ENCODE measurements around the gene RD3L.
"Not testable (repeated sequence)": the region's sequence is repeated elsewhere in the genome, so short reads cannot be mapped to it uniquely, and the experiment has no call there.

Gene RD3L

DNA sequence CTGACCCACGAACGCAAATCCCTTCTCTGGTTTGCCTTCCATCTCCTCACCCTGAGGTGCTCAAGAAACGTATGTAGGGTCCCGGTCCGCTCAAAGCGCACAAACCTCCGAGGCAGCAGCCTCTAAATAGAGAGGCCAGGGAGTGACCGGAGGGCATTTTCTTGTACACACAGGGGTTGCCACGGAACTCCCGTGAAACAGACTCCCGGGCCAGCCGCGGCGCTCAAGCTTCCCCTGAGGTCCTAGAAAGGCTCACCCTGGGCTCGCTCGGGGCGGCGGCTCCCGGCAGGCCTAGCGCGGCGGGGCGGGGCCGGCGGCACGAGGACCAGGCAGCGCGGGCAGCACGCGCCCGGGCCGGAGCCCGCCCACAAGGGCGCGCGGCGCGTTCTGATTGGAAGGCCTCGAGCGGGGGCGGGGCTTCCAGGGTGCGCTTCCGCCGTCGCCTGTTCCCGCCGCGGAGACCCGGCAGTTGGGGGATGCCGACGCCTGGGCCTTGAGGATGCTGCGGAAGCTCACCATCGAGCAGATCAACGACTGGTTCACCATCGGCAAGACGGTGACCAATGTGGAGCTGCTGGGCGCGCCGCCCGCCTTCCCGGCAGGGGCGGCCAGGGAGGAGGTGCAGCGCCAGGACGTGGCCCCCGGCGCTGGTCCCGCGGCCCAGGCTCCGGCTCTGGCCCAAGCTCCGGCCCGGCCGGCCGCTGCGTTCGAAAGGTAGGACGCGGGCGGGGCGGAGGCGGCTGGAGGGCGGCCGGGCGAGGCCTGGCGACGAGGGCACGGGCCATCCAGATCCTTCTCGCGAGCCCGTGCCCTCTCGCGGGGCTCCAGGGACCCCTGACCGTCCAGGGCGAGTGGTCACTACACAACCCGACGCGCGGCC lies 14.1 kb downstream of the RD3L start, which contains the start of gene TDRD9:
TDRD9 (plus strand) TSS at position 446 of the 880 bp plus-strand sequence; CDS start at position 500, 54 bp downstream.
- no peak for DNase-seq (ENCODE audit: extremely low read depth in 1 of 2, low read depth in 1 of 2)

DNA sequence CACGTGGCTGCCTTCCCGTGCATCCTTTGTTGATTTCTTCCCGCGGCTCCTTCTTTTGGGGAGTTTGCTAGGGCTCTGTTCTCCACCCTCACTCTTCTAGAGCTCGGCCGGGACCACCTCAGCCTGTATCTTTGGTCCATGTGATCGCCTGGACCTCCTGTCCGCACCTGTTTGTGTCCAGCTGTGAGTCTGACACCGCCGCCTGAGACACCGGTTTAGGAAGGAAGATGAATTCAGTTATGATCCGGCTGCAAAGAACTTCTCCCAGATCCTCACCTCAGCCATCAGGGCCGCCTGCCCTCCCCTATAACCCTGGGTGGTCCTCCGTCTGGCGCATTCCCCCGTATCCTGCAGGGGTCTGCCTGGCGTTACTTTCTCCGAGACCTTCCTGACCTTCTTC lies 14.8 kb downstream of the RD3L start:
- DNase-seq (ENCODE audit: extremely low read depth in 1 of 2, low read depth in 1 of 2) = no peak

DNA sequence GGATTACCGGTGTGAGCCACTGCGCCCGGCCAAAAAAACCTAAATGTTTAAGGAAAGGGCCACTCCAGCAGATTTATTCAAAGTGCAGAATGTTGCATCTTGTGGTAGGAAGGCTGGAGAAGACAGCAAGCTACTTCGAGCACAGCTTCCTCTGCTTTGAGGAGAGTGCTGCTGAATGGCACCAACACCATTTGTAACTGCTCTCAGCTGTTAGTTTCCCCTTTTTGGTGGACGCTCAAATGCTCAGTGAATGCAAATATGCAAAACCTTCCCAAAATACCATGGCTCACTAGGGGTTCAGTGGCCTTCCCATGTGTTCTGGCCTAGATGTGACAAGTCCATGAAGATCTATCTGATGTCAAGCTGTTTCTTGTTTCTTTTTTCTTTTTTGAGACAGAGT lies 17.0 kb downstream of the RD3L start:
- DNase-seq (ENCODE audit: extremely low read depth in 1 of 2, low read depth in 1 of 2) = no peak

DNA sequence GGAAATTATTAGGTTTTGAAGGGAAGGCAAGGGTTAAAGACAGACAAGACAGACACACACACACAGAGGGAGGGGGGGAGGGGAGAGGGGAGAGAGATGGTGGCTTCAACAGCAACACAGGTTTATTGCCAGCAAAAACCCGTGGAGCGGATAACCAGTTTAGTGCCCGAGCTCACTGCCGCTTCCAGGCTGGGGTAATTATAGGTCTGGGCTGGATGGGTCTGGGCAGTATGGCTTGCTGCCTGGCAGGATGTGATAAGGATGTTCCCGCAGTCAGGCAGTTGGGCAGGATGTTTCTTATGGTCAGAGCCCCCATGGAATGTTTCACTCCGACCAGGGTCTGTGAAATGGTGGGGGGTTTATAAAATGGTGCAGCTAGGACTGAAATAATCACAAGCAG lies 18.5 kb downstream of the RD3L start:
- DNase-seq (ENCODE audit: extremely low read depth in 1 of 2, low read depth in 1 of 2) = no peak

DNA sequence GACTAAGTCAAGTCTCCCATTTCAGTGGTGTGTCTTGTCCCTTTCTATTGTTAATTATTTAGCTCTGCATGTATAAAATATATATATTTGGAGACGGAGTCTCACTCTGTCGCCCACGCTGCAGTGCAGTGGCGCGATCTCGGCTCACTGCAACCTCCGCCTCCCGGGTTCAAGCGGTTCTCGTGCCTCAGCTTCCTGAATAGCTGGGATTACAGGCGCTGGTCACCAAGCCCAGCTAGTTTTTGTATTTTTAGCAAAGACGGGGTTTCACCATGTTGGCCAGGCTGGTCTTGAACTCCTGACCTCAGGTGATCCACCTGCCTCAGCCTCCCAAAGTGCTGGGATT lies 20.5 kb downstream of the RD3L start:
- not testable (repeated sequence) for DNase-seq (ENCODE audit: extremely low read depth in 1 of 2, low read depth in 1 of 2)

DNA sequence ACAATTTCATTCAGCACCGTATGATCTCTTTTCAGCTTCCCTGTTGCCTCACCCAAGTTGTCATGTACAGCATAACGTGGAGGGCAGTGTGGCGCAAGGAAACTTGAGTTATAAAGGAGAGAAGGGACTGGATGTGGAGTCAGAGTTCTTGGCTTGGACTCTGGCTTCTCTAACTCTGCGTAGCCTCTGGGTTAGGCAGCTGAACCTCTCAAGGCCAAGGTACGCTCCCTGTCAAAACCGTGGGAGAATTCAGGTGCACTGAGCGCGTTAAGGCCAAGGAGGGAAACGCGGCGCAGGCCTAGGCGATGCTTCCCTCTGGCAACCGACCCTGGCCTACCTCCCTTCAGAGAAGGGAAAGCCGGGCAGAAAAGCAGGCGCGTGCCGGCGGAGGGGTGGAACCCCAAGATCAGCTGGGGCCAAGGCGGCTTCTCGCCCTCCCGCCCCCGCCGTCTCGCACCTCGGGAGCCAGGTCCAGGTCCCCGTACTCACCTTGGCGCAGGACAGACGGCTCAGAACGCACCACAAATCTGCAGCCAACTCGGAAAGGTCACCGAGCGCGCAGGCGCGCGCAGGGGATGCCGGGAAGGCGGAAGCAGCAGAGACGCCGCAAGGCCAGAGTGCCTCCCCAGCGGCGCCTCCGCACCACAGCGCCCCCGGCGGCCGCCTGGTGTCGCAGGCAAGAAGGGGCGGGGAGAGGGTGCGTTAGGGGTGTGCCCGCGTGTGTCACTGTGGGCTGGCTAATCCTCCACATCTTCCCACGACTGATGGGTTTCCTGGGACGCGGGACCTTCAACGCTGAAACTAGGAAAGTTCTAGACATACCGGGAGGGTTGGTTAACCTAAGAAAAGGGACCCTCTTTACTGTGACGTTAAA lies 21.1 kb downstream of the RD3L start:
- DNase-seq (ENCODE audit: extremely low read depth in 1 of 2, low read depth in 1 of 2) = peak; percentile 75 to 93

DNA sequence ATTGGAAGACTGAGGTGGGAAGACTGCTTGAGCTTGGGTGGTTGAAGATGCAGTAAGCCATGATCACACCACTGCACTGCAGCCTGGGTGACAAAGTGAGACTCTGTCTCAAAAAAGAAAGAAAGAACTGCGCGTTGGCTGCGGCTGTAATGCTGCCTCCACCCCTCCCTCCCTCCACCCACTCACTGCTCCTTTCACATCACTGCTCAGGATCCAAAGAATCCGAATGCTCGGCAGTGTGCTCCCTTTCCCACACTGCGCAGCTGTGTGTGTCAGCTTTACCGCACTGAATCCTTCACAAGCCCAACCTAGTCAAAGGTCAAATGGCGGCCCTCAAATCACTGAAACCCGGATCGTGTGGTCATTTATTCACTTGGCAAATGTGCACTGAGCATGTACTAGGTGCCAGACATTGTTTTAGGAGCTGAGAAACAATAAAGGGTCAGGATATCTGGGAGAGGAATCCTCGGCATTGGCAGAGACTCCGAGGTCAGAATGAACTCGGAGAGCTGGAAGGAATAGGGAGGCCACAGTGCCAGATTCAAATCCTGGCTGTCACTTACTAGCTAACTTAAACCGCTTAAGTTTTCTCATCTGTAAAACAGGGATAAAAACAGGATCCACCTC lies 25.6 kb downstream of the RD3L start:
- DNase-seq (ENCODE audit: extremely low read depth in 1 of 2, low read depth in 1 of 2) = no peak

DNA sequence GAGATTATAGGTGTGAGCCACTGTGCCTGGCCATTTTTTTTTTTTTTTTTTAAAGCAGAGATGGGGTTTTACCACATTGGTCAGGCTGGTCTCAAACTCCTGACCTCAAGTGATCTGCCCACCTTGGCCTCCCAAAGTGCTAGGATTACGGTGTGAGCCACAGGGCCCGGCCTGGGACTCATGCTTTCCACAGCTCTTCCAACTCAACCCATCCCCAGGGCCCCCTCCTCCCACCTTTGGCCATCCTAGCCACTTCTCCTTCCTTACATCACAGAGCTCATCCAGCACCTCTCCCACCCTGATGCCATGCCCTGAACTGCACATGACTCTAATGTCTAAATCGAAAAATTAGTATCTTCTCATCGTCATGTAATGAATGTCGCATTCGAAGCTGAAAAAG lies 26.7 kb downstream of the RD3L start:
- no peak for DNase-seq (ENCODE audit: extremely low read depth in 1 of 2, low read depth in 1 of 2)

DNA sequence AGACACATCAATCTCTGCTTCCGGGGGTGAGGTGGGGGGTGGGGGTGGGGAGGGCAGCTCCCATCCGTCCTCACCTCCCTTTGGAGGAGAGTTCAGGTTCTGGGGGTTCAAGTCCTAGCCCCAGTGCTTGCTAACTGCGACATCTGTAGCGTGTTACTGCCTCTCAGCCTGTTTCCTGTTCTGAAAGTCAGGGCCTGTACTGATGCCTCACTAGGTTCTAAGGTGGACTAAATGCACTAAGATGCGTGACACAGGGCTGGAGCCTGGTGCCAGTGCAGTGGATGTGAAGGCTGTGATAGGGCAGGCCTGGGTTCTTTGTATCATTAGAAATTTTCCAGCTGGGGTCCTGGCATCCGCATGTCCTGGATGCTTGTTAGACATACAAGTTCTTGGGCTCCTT lies 31.3 kb downstream of the RD3L start:
- DNase-seq (ENCODE audit: extremely low read depth in 1 of 2, low read depth in 1 of 2) = no peak

DNA sequence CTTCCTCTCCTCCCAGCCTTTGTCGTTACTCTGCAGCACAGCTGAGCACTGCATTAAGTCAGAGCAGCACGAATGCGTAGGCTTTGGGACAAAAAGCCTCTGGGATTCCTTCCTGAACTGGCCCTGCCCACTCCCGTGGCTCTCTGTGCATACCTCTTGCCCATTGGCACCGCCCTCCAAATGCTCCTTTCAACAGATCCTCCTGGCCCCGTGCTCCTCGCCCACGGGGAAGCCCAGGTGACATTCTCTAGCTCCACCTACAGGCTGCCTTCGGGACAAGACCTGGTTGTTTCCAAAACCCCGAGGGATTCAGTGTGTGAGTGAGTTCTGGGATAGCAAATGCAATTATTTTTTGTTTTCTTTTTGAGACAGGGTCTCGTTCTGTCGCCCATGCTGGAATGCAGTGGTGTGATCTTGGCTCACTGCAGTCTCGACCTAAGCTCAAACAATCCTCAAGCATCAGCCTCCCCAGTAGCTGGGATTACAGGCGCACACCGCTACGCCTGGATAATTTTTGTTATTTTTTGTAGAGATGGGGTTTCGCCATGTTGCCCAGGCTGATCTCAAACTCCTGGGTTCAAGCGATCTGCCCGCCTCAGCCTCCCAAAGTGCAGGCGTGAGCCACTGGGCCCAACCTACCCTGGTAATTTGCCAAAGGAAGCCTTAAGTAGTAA lies 31.9 kb downstream of the RD3L start:
- DNase-seq (ENCODE audit: extremely low read depth in 1 of 2, low read depth in 1 of 2) = peak; percentile 37 to 50

DNA sequence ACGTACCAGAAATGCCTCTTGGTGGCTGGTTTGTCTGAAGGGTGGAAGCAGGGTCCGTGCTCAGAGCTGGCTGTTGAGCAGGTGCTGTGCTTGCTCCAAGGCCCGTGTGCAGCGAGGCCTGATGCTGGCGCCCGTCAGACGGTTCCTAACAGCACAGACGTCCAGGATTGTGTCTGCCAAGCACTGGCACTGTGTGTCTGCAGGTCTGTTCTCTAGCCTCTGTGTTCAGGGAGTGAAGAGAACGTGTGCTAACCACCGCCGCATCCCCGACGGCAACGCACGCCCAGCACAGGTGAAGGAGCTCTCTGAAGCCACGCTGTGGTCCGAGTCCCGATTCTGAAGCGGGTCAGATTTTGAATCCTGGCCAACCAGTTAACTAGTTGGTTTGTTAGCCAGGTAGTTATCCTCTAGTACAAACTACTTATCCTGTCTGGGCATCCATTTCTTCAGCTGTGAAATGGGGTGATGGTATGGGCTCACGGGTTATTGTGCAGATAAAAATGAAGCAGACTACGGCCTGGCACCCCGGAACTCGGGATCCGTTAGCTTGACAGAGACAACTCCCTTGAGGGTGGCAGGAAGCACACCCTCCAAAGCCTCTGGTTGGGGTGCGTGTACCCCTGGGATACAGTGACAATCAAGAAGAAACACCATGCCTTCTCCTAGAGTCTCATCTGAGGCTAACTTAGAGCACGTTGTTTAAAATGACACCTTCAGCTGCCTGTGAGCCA lies 32.6 kb downstream of the RD3L start:
- DNase-seq (ENCODE audit: extremely low read depth in 1 of 2, low read depth in 1 of 2) = no peak

DNA sequence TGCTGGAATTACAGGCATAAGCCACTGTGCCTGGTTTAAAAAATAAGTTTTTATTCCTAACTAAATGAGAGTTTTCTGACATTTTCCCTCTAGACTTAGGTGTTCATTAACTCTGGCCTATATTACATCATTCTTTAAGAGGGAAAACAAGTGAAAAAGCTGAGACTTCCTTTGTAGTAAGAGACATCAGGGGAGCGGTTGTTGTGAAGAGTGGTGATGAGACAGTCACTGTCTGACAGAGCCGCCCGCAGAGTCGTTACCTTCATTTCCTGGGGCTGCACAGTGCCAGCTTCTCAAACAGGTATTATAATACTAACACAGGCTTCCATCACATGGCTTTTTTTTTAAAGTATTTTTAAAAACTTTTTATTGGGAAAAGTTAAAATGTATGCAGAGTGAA lies 33.7 kb downstream of the RD3L start:
- DNase-seq (ENCODE audit: extremely low read depth in 1 of 2, low read depth in 1 of 2) = no peak

DNA sequence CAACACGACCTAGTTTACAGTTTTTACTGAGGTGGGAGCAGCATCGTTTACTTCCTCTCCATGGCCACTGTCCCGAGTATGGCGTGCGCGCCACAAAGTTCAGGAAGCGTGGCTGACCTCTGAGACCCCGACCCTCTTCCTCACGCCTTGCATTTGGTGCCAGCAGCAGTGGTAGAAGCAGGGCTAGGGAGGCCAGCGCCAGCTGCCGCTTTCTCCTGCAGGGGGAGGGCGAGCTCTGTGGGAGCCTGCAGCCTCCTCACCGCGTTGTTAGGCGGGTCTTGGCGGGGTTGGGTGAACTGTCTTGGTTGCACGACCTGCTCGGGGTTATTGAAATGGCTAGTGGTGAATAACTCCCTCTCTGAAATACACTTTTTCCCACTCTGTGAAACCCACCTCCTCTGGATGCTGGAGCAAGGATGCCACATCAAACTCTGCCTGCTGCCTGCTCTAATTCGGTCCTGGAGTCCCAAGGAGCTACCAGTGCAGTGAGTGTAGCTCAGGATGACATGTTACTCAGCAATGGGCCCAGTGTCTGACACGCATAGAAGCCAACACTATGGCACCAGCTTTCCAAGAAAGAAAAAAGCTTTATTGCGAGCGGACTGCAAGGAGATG lies 36.4 kb downstream of the RD3L start:
- no peak for DNase-seq (ENCODE audit: extremely low read depth in 1 of 2, low read depth in 1 of 2)

DNA sequence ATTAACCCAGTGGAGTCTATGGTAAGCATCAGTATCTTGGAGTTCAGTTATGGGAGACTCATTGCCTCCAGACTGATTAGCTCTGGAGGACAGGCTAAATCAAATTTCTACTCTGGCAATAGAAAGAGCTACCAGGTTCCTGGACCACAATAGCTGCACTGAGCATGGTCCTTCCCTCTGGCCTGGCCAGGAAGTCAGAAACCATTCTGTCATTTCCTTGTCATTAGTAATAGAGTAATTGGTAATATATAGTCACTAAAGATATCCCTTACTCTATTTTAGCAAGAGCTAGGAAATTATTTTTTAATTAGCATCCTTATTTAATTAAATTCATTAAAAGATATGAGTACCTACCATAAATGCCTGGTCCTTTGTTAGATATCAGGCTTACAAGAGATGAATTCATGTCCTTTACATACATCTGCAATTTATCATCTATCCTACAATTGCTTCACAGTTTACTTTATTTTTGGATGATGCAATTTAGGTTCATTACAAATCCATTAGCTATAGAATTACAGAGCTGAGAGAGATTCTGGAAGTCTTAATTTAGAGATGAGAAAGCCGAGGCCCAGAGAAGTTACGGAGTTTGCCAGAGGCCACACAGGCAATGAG lies 37.7 kb downstream of the RD3L start:
- DNase-seq (ENCODE audit: extremely low read depth in 1 of 2, low read depth in 1 of 2) = no peak

DNA sequence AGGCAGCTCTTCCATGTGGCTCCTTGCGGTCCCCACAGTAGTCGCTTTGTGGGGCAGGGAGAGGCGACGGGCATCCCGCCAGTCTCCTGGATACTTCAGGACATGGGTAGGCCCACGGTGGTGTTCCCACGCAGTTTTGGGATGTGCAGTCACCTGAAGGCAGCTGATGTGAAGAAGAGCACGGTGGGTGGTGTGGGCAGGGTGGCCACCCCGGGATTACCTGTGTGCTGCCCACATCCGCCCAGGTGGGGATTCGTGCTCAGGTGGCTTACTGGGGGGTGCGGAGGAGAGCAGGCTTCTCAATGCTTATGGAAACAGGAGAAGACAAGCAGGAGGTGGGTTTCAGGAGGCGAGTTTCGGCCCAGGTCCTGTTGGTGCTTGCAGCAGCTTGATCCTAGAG lies 42.5 kb downstream of the RD3L start:
- no peak for DNase-seq (ENCODE audit: extremely low read depth in 1 of 2, low read depth in 1 of 2)

DNA sequence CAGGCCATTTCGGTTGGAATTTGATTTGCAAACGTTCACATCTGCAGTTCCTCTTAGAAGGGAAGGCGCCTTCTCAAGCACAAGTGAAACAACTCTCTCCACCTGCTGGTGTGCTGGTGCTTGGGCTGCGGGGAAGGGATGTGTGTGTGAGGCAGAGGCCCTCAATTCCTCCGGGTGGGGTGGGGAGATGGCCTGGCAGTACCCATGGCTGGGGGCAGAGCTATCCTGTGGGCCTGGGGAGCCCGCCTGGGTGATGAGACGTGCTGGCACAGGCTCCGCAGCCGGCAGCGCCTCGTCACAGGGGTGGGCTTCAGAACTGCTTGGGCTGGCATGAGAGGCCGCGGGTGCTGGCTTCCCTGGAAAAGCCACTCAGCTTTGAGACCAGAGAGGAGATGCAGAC lies 43.0 kb downstream of the RD3L start:
- DNase-seq (ENCODE audit: extremely low read depth in 1 of 2, low read depth in 1 of 2) = no peak

DNA sequence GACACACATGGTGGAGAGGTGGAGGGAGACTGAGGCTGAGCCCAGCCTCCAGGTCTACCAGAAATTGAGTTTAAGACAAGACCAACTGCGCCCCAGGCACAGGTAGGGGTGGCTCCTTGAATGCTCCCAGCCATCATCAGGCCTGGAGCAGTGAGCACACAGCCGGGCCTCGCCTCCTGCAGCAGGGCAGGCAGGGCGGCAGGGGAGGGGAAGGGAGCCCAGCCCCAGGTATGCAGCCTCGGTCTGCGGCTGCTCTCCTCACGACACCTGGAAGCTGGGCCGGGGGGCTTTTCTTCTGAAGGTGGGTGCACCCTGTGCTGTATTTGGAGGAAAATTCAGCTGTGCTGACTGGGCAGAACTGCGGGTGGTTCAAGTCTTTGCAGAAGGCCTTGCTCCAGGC lies 43.6 kb downstream of the RD3L start:
- no peak for DNase-seq (ENCODE audit: extremely low read depth in 1 of 2, low read depth in 1 of 2)

DNA sequence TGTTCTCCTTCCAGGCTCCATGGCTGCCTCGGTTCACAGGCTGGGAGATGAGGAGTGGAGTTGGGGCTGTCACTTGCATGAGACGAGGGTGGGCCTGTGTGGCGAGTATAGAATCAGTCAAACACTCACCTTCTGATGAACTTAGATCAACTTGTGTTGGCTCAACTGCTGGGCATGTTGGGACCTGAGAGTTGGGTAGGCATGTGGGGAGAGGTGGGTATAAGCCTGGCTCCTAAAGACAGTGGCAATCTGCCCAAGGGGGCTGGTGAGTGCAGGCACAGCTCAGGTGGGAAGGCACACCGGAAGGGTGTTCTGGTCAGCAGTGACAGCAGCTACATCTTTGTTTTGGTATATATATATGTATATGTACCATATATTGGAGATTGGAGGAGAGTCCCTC lies 44.1 kb downstream of the RD3L start:
- no peak for DNase-seq (ENCODE audit: extremely low read depth in 1 of 2, low read depth in 1 of 2)
